Fibroblast of mammary gland (primary cell): ENCODE data around the gene MAPK12.

Experiments
- DNase-seq: peaks from one replicate; pipeline ENCODE4 v3.0.0-alpha.2; 2010; ENCODE audit warnings: low read depth
- H3K4me3 ChIP-seq: 2 replicates; pipeline ENCODE4 v1.5.1; 2011; ENCODE audit warnings: low read depth, mild to moderate bottlenecking, low read length, moderate library complexity; ENCODE audit not compliant: control insufficient read depth
- CTCF ChIP-seq: conservative IDR thresholded peaks from 2 replicates; pipeline ENCODE4 v1.5.1; 2011; ENCODE audit warnings: low read depth, low read length, inconsistent platforms; ENCODE audit not compliant: control insufficient read depth, insufficient read depth

Gene MAPK12

GRCh38 chr22:50286701-50287318 lies 25.3 kb upstream of the MAPK12 start:
- no peak for DNase-seq
- no peak overlapping the region for H3K4me3 ChIP-seq
- no peak for TF ChIP-seq CTCF

GRCh38 chr22:50286275-50286674 lies 24.8 kb upstream of the MAPK12 start:
- no peak for DNase-seq
- H3K4me3 ChIP-seq: no peak overlapping the region
- no peak for TF ChIP-seq CTCF

- DNase-seq: no peak
- no peak overlapping the region for H3K4me3 ChIP-seq
- no peak for TF ChIP-seq CTCF
These were observed 24.2 kb upstream of the MAPK12 start for GRCh38 chr22:50285568-50286229.

GRCh38 chr22:50284479-50284878 lies 23.0 kb upstream of the MAPK12 start:
- no peak overlapping the region for H3K4me3 ChIP-seq
- no peak for DNase-seq
- TF ChIP-seq CTCF: no peak

GRCh38 chr22:50283821-50284220 lies 22.3 kb upstream of the MAPK12 start:
- no peak for TF ChIP-seq CTCF
- DNase-seq: no peak
- H3K4me3 ChIP-seq: no peak overlapping the region

- peak; percentile 34 for DNase-seq
- TF ChIP-seq CTCF: no peak
- H3K4me3 ChIP-seq: no peak overlapping the region
These were observed 21.1 kb upstream of the MAPK12 start for GRCh38 chr22:50282361-50283155.
